SH-SY5Y (cell line): ENCODE measurements around the gene ATPAF2.

Source experiments
- GATA2 ChIP-seq: IDR thresholded peaks from 2 replicates; pipeline ENCODE4 v1.6.1; 2011; ENCODE audit warnings: mild to moderate bottlenecking, low read depth, low read length
- GATA3 ChIP-seq: IDR thresholded peaks from 2 replicates; pipeline ENCODE4 v1.6.1; 2011; ENCODE audit warnings: low read depth, mild to moderate bottlenecking, low read length, moderate library complexity

ATPAF2 gene

DNA sequence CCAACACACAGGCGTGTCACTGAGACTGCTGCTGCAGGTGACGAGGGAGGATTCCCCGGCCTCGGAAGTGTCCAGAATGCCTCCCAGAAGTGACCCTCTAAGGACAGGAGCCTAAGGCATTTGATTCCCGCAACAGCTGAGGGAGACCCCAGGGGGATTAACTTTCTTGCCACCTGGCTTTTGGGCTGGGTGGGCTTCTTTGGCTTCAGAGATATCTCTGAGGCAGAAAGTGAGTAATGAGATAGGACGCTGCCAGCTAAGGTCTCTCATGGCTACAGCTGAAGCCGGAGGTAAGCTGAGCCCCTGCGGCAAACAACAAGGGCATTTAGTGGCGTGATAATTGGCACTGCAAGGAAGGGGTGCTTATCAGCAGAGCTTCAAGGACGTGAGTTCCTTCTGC, 49.4 kb downstream of the ATPAF2 start:
- no peak for TF ChIP-seq GATA2

DNA sequence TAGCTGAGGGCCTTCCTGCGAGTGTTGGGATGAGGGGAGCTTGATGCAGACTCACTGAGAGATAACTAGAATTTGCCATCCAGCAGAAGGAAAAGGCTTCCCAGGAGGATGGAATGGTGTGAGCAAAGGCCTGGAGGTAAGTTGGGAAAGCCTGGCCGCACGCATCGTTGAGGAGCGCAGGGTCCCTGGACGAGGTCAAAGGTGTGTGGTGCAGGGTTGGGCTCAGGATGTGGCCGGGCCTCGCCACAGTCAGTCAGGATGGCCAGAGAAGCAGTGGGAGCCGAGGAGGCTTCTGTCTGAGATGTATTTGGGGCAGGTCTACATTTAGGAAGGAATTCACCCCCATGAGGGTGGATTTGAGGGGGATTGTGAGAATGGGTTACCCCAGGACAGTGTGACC, 49.9 kb downstream of the ATPAF2 start:
- no peak for TF ChIP-seq GATA2
- TF ChIP-seq GATA3 = no peak

- TF ChIP-seq GATA3 = no peak
- no peak for TF ChIP-seq GATA2
Observed at GRCh38 chr17:17988427-17988945, 50.5 kb downstream of the ATPAF2 start.

DNA sequence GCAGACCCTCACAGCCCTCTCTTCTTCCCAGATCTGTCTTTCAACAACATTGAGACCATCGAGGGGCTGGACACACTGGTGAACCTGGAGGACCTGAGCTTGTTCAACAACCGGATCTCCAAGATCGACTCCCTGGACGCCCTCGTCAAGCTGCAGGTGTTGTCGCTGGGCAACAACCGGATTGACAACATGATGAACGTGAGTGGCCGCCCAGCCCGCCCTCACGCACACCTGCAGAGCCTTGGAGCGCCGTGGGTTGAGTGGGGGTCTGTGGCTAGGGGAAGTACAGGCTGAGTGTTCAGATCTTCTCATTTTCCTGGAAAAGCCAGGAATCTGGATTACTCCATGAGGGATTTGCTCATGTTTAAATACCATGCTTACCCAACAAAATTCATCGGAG, 51.1 kb downstream of the ATPAF2 start:
- TF ChIP-seq GATA2 (no peak), GATA3 (no peak)

- TF ChIP-seq GATA2 (no peak), GATA3 (no peak)
Observed at GRCh38 chr17:17987187-17987896, 51.6 kb downstream of the ATPAF2 start.

DNA sequence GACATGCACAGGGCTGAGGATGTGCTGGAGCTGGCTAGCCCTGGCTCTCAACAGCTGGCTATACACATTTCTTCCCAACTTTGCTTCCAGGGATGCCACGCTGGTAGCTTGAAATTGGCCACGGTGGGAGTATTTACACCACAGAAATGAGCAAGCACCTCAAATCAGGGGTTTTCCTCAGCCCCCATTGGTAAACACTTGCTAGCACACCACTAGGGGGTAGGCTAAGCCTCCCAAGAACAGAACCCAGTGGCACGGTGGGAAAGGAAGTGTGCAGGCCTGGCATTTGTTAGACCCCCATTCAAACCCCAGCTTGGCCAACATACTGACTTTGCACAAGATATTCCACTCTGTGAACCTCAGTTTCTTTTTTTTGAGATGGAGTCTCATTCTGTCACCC, 53.4 kb downstream of the ATPAF2 start:
- TF ChIP-seq GATA2 (no peak), GATA3 (no peak)

- TF ChIP-seq GATA3 (no peak), GATA2 (no peak)
Observed at GRCh38 chr17:17985153-17985552, 53.8 kb downstream of the ATPAF2 start.

- TF ChIP-seq GATA2 = no peak
- TF ChIP-seq GATA3 = no peak
Observed at GRCh38 chr17:17983776-17984175, 55.2 kb downstream of the ATPAF2 start.

DNA sequence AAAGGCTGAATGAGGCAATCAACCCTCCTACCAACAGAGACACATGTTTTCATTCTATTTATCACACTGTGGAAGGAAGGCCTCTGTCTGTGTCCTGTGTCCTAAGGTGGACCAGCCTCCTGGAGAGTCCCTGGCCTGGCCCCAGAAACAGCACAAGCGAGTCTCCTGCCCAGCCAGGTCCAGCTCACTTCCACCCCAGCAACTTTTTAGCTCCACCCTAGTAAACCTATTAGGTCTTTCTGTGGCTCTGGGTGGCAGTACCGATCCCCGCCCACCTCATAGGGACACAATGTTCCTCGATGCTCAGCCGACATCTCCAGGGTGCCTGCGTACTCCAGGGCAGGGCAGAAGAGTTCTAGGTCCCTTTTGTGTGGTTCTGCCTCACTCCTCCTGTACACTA, 55.6 kb downstream of the ATPAF2 start:
- TF ChIP-seq GATA3 (no peak), GATA2 (no peak)

DNA sequence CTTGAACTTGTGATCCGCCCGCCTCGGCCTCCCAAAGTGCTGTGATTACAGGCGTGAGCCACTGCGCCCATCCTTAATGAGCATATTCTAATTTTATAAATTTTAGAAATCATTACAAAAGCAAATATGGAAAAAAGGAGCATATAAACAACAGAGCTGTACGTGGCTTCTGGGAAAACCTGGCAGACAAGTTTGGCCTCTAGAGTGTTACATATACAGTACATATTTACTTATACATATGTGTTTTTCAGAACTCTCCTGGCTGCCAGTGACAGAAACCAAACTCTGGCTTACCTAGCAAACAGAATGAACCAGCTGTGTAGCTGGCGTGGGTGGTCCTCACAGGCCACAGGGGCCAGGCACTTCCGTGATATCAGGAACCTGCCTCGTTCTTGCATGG, 56.2 kb downstream of the ATPAF2 start:
- no peak for TF ChIP-seq GATA3
- no peak for TF ChIP-seq GATA2

GRCh38 chr17:17981330-17981729, 57.6 kb downstream of the ATPAF2 start:
- no peak for TF ChIP-seq GATA3
- no peak for TF ChIP-seq GATA2

DNA sequence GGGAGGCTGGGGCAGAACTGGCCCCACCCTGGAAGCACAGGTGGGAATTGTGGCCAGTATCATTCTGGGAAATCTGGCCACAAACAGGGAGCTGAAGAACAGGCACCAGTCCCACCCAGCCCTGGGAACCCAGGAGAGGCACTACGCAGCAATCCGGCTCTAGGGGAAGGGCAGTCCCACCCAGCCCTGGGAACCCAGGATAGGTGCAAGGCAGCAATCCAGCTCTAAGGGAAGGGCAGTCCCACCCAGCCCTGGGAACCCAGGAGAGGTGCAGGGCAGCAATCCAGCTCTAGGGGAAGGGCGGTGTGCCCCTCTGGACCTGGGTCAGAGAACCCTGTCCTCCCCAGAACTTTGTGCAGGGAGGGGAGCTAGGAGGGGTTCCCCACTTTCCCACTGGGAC, 59.2 kb downstream of the ATPAF2 start:
- TF ChIP-seq GATA3 (no peak), GATA2 (no peak)

DNA sequence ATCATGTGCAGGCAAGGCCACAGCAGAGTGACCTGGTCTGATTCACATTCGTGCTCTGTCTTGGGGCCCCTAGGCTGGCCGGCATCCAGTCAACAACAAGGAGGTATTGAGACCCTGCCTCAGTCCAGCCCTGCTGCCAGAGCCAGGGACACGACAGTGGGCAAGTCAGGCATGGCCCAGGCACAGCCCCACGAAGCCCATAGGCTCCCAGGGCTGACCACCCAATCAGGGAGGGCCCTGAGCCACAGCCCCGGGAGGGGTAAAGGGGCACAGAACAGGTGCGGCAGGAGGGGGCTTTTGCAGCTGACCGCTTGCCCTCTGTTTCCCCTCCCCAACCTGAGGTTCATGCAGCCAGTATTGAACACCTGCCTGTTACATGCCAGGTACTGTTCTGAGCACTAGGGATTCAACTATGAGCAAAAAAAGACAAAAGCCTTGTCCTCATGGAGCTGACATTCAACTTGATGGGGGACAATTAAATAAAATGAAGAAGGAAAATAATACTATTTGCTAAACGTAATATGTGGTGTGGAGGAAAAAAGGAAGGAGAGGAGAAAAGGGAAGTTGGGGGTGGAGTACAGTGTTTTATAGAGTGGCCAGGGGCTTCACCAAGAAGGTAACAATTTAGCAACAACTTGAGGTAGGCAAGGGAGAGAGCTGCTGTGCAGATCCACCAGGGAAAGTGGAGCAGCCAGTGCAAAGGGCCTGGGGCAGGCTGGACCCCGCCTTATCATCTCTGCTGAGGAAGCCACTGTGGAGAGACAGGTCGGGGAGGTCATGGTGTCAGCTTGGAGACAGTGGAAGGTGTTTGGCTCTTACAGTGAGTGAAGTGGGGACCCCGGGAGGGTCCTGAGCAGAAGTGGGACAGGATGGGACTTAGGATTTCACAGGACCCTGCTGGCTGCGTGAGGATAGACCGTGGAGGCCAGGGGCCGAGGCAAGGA, 60.2 kb downstream of the ATPAF2 start:
- no peak for TF ChIP-seq GATA2
- no peak for TF ChIP-seq GATA3

GRCh38 chr17:17976931-17977570, 61.9 kb downstream of the ATPAF2 start:
- TF ChIP-seq GATA3 (no peak), GATA2 (no peak)
